ENCODE results near the gene TMLHE. TPM values are rescaled to one million over a fixed set of nuclear protein-coding genes. Genes with fewer than 3 reads are reported as not detected.
"Not testable (repeated sequence)": the region's sequence is repeated elsewhere in the genome, so short reads cannot be mapped to it uniquely, and the experiment has no call there.

The TMLHE gene
- total RNA-seq, 1 donor from 2014 or later = 10.1 TPM

- no peak overlapping the region for H3K27ac Mint-ChIP-seq (ENCODE audit: unreplicated experiment)
- H2AFZ ChIP-seq (ENCODE audit: low read depth, low read length) = no peak overlapping the region
- H3K27ac ChIP-seq (ENCODE audit: low read depth, low read length) = no peak overlapping the region
- H3K27me3 ChIP-seq (ENCODE audit: insufficient read depth, low read length) = no peaks in the 10 kb centered on the region
- no peaks in the 10 kb centered on the region for H4K20me1 ChIP-seq (ENCODE audit: insufficient read depth, low read length)
- no peak for TF ChIP-seq EZH2 (IDR thresholded peaks at IDR 0.05; ENCODE audit: insufficient read depth, low read length)
- no peak for TF ChIP-seq CTCF (IDR thresholded peaks at IDR 0.05; ENCODE audit: insufficient read depth, low read depth, low read length)
- DNase-seq (ENCODE audit: low read depth) (no peak), FAIRE-seq (no peak)
- H3K79me2 ChIP-seq (ENCODE audit: insufficient read depth, low read length) = no peaks in the 10 kb centered on the region
- no peaks in the 10 kb centered on the region for H3K9me3 ChIP-seq (ENCODE audit: insufficient read depth, low read depth, low read length)
- no peak overlapping the region for H3K4me3 ChIP-seq (ENCODE audit: insufficient read depth, low read depth, low read length)
- no peaks in the 10 kb centered on the region for H3K9me3 Mint-ChIP-seq (ENCODE audit: unreplicated experiment)
- H3K4me1 ChIP-seq (ENCODE audit: insufficient read depth, low read length) = no peaks in the 10 kb centered on the region
- no peaks in the 10 kb centered on the region for H3K36me3 ChIP-seq (ENCODE audit: insufficient read depth, low read length)
- peaks cover 5% of the 10 kb centered on the region for H3K4me1 Mint-ChIP-seq (ENCODE audit: low read depth, unreplicated experiment)
- no peak overlapping the region for H3K4me3 Mint-ChIP-seq (ENCODE audit: unreplicated experiment)
- no peaks in the 10 kb centered on the region for H3K27me3 Mint-ChIP-seq (ENCODE audit: low read depth, unreplicated experiment)
- no peaks in the 10 kb centered on the region for H3K36me3 Mint-ChIP-seq (ENCODE audit: low read depth, unreplicated experiment)
- H3K9ac ChIP-seq (ENCODE audit: low read length) = no peak overlapping the region
- H3K4me2 ChIP-seq (ENCODE audit: low read length) = no peak overlapping the region
These were observed 78.0 kb downstream of the TMLHE start for GRCh38 chrX:155534800-155535199.

- H3K27me3 ChIP-seq (ENCODE audit: insufficient read depth, low read length); H3K27ac ChIP-seq (ENCODE audit: low read depth, low read length); H3K9me3 ChIP-seq (ENCODE audit: insufficient read depth, low read depth, low read length); H3K4me1 ChIP-seq (ENCODE audit: insufficient read depth, low read length); H3K27ac Mint-ChIP-seq (ENCODE audit: unreplicated experiment); H3K4me3 ChIP-seq (ENCODE audit: insufficient read depth, low read depth, low read length); H3K36me3 ChIP-seq (ENCODE audit: insufficient read depth, low read length); H4K20me1 ChIP-seq (ENCODE audit: insufficient read depth, low read length); H3K79me2 ChIP-seq (ENCODE audit: insufficient read depth, low read length); H3K4me3 Mint-ChIP-seq (ENCODE audit: unreplicated experiment); H3K27me3 Mint-ChIP-seq (ENCODE audit: low read depth, unreplicated experiment); H3K4me2 ChIP-seq (ENCODE audit: low read length); DNase-seq (ENCODE audit: low read depth); H3K9ac ChIP-seq (ENCODE audit: low read length); FAIRE-seq; H2AFZ ChIP-seq (ENCODE audit: low read depth, low read length); H3K4me1 Mint-ChIP-seq (ENCODE audit: low read depth, unreplicated experiment): not testable (repeated sequence)
- peaks cover 15% of the 10 kb centered on the region for H3K36me3 Mint-ChIP-seq (ENCODE audit: low read depth, unreplicated experiment)
- H3K9me3 Mint-ChIP-seq (ENCODE audit: unreplicated experiment) = peaks cover 13% of the 10 kb centered on the region
These were observed 85.7 kb downstream of the TMLHE start for GRCh38 chrX:155527023-155527422.

GRCh38 chrX:155514225-155514624 lies 98.5 kb downstream of the TMLHE start:
- DNase-seq (ENCODE audit: low read depth) (peak; percentile 3), FAIRE-seq (no peak)
- Histone ChIP-seq H3K79me2 (ENCODE audit: insufficient read depth, low read length) (no peaks in the 10 kb centered on the region), H3K27me3 (ENCODE audit: insufficient read depth, low read length) (no peaks in the 10 kb centered on the region), H3K4me1 (ENCODE audit: insufficient read depth, low read length) (no peaks in the 10 kb centered on the region), H3K4me2 (ENCODE audit: low read length) (no peak overlapping the region), H3K27ac (ENCODE audit: low read depth, low read length) (no peak overlapping the region), H3K9ac (ENCODE audit: low read length) (no peak overlapping the region), H4K20me1 (ENCODE audit: insufficient read depth, low read length) (no peaks in the 10 kb centered on the region), H3K36me3 (ENCODE audit: insufficient read depth, low read length) (no peaks in the 10 kb centered on the region), H3K9me3 (ENCODE audit: insufficient read depth, low read depth, low read length) (no peaks in the 10 kb centered on the region), H2AFZ (ENCODE audit: low read depth, low read length) (no peak overlapping the region), H3K4me3 (ENCODE audit: insufficient read depth, low read depth, low read length) (no peak overlapping the region)
- Mint-ChIP-seq H3K4me3 (ENCODE audit: unreplicated experiment) (no peak overlapping the region), H3K27ac (ENCODE audit: unreplicated experiment) (no peak overlapping the region), H3K9me3 (ENCODE audit: unreplicated experiment) (no peaks in the 10 kb centered on the region), H3K4me1 (ENCODE audit: low read depth, unreplicated experiment) (no peaks in the 10 kb centered on the region), H3K27me3 (ENCODE audit: low read depth, unreplicated experiment) (no peaks in the 10 kb centered on the region), H3K36me3 (ENCODE audit: low read depth, unreplicated experiment) (peaks cover 4% of the 10 kb centered on the region)
- TF ChIP-seq EZH2 (IDR thresholded peaks at IDR 0.05; ENCODE audit: insufficient read depth, low read length) = no peak
- TF ChIP-seq CTCF (IDR thresholded peaks at IDR 0.05; ENCODE audit: insufficient read depth, low read depth, low read length) = no peak

All from astrocyte (in vitro differentiated cells and primary cell).